Myocyte (in vitro differentiated cells): ENCODE measurements around the gene TTC38. TPM values are rescaled to one million over a fixed set of nuclear protein-coding genes. Genes with fewer than 3 reads are reported as not detected.

Source experiments
- DNase-seq: peaks from one replicate; pipeline ENCODE4 v3.0.0-alpha.2; 2012; ENCODE audit warnings: low read depth
- total RNA-seq: library from RNA; depleted of rRNA; stranded (reverse); fragments of >200 nt; gene quantifications from 2 replicates; pipeline ENCODE4 v1.2.3, GENCODE V29; 2014

Gene TTC38
- total RNA-seq, 1 donor from 2014 or later, result 38.9 TPM

GRCh38 chr22:46276563-46276962 lies 8.8 kb downstream of the TTC38 start:
- DNase-seq, result no peak

- no peak for DNase-seq
These were observed 11.1 kb downstream of the TTC38 start for GRCh38 chr22:46278656-46279645.

- no peak for DNase-seq
These were observed 12.4 kb downstream of the TTC38 start for GRCh38 chr22:46280063-46280817.

GRCh38 chr22:46280999-46281623 lies 13.3 kb downstream of the TTC38 start:
- peak; percentile 65 for DNase-seq

GRCh38 chr22:46281866-46282678 lies 14.3 kb downstream of the TTC38 start:
- DNase-seq, result no peak

GRCh38 chr22:46286006-46286405 lies 18.2 kb downstream of the TTC38 start:
- peak; percentile 30 for DNase-seq

- no peak for DNase-seq
These were observed 19.4 kb downstream of the TTC38 start for GRCh38 chr22:46286941-46287872.

GRCh38 chr22:46287873-46288751 lies 20.3 kb downstream of the TTC38 start:
- no peak for DNase-seq

GRCh38 chr22:46288846-46289243 lies 21.0 kb downstream of the TTC38 start:
- no peak for DNase-seq

GRCh38 chr22:46289244-46289891 lies 21.6 kb downstream of the TTC38 start:
- no peak for DNase-seq

- peak; percentile 81 for DNase-seq
These were observed 22.5 kb downstream of the TTC38 start for GRCh38 chr22:46290121-46290842.

GRCh38 chr22:46290843-46291785 lies 23.3 kb downstream of the TTC38 start:
- no peak for DNase-seq

GRCh38 chr22:46292173-46292572 lies 24.4 kb downstream of the TTC38 start:
- DNase-seq, result no peak

- no peak for DNase-seq
These were observed 24.9 kb downstream of the TTC38 start for GRCh38 chr22:46292732-46293131.

GRCh38 chr22:46293577-46294260 lies 25.9 kb downstream of the TTC38 start:
- DNase-seq, result no peak

GRCh38 chr22:46294784-46295183 lies 27.0 kb downstream of the TTC38 start:
- no peak for DNase-seq
